Ascending aorta (tissue), 2 donors: ENCODE results near the gene PCDHGA4. TPM values are rescaled to one million over a fixed set of nuclear protein-coding genes. Genes with fewer than 3 reads are reported as not detected.

Experiments used
- DNase-seq, 2 donors: peaks; one replicate each; pipeline ENCODE4 v3.0.0-alpha.2; 2019; ENCODE audit warnings: low spot score in 2 of 2
- H3K27ac ChIP-seq, 2 donors: fragments of 200-600 bp; sonication (generic); one replicate each; pipeline ENCODE4 v1.5.1; 2016 to 2017; ENCODE audit warnings: mild to moderate bottlenecking in 1 of 2
- H3K27me3 ChIP-seq: fragments of 200-600 bp; sonication (generic); one replicate; pipeline ENCODE4 v1.5.1; 2017
- H3K36me3 ChIP-seq, 2 donors: fragments of 200-600 bp; sonication (generic); one replicate each; pipeline ENCODE4 v1.5.1; 2016
- H3K4me1 ChIP-seq, 2 donors: fragments of 200-600 bp; sonication (generic); one replicate each; pipeline ENCODE4 v1.5.1; 2016 to 2017; ENCODE audit warnings: mild to moderate bottlenecking in 1 of 2
- H3K4me3 ChIP-seq, 2 donors: fragments of 200-600 bp; sonication (generic); one replicate each; pipeline ENCODE4 v1.5.1; 2016 to 2017; ENCODE audit warnings: mild to moderate bottlenecking in 1 of 2
- H3K9me3 ChIP-seq, 2 donors: fragments of 200-600 bp; sonication (generic); one replicate each; pipeline ENCODE4 v1.5.1; 2016
- intact Hi-C: fragments of 100-400 bp; cut with DNase I; formaldehyde crosslinking; loops from one replicate; pipeline ENCODE4 v1.15.1; 2023
- total RNA-seq: library from RNA; depleted of rRNA; stranded (reverse); fragments of >200 nt; gene quantifications from one replicate; pipeline ENCODE4 v1.1.0, GENCODE V29; 2016
- TF ChIP-seq, protein P1 (sequence below), 3 experiments: fragments of 200-600 bp in 2 of 3; fragments of 450-650 bp in 1 of 3; sonication (generic) in 2 of 3; IDR thresholded peaks; one replicate each; pipeline ENCODE4 v1.5.1; 2016 to 2019; ENCODE audit warnings: antibody characterized with exemption in 3 of 3, mild to moderate bottlenecking in 1 of 3, moderate library complexity in 1 of 3

PCDHGA4 gene
- total RNA-seq, 1 donor from 2014 or later = 4.3 TPM

DNA sequence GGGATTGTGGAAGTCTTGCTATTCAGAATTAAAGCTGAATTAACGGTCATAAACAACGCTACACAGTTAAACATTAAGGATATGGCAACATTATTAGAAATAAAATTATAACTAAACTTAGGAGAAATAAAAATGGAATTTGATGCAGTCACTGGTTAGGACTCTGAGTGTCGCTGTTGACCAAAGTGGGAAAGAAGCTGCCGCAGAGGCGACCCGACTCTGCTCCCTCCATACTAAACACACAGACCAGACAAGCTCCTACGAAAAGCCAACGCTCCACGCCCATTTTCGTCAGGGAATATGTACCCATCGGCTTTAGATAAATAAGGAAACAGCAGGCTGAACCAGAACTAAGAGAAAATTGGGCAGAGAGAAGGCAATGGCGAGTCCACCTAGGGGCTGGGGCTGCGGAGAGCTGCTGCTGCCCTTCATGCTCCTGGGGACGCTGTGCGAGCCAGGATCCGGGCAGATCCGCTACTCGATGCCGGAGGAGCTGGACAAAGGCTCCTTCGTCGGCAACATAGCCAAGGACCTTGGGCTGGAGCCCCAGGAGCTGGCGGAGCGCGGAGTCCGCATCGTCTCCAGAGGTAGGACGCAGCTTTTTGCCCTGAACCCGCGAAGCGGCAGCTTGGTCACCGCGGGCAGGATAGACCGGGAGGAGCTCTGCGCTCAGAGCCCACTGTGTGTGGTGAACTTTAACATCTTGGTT is 9.3 kb downstream of the PCDHGA4 start, which contains the start of gene PCDHGA5:
TSS of gene PCDHGA5 (plus strand) at position 211 of the 709 bp plus-strand sequence. CDS start at position 380, 169 bp downstream.
- H3K4me1 ChIP-seq = no peaks in the 10 kb centered on the region
- no peak for DNase-seq
- H3K4me3 ChIP-seq = peak within 1 kb of the TSS; percentile 31 to 35
- peaks cover 93 to 98% of the 10 kb centered on the region in 2 donors for H3K9me3 ChIP-seq
- H3K27me3 ChIP-seq = no peaks in the 10 kb centered on the region
- no peak within 1 kb of the TSS for H3K27ac ChIP-seq
- TF ChIP-seq, protein P1, sequence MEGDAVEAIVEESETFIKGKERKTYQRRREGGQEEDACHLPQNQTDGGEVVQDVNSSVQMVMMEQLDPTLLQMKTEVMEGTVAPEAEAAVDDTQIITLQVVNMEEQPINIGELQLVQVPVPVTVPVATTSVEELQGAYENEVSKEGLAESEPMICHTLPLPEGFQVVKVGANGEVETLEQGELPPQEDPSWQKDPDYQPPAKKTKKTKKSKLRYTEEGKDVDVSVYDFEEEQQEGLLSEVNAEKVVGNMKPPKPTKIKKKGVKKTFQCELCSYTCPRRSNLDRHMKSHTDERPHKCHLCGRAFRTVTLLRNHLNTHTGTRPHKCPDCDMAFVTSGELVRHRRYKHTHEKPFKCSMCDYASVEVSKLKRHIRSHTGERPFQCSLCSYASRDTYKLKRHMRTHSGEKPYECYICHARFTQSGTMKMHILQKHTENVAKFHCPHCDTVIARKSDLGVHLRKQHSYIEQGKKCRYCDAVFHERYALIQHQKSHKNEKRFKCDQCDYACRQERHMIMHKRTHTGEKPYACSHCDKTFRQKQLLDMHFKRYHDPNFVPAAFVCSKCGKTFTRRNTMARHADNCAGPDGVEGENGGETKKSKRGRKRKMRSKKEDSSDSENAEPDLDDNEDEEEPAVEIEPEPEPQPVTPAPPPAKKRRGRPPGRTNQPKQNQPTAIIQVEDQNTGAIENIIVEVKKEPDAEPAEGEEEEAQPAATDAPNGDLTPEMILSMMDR (IDR thresholded peaks at IDR 0.05) = no peak
- no peaks in the 10 kb centered on the region for H3K36me3 ChIP-seq
- intact Hi-C loops = no loop called here

DNA sequence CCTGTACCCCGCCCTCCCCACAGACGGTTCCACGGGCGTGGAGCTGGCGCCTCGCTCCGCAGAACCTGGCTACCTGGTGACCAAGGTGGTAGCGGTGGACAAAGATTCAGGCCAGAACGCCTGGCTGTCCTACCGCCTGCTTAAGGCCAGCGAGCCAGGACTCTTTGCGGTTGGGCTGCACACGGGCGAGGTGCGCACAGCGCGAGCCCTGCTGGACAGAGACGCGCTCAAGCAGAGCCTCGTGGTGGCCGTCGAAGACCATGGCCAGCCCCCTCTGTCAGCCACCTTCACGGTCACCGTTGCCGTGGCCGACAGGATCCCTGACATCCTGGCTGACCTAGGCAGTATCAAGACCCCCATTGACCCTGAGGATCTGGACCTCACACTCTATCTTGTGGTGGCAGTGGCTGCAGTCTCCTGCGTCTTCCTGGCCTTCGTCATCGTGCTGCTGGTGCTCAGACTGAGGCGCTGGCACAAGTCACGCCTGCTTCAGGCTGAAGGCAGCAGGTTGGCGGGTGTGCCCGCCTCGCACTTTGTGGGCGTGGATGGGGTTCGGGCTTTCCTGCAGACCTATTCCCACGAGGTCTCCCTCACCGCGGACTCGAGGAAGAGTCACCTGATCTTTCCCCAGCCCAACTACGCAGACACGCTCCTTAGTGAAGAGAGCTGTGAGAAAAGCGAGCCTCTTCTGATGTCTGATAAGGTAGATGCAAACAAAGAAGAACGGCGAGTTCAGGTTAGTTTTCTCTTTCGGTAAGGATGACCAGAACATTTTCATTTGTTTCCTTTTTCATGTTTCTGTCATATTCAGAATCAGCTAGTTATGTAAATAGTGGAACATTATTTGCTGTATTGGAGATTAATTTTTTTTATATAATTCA is 11.4 kb downstream of the PCDHGA4 start:
- H3K27ac ChIP-seq = no peak overlapping the region
- no peaks in the 10 kb centered on the region for H3K27me3 ChIP-seq
- H3K4me1 ChIP-seq = no peaks in the 10 kb centered on the region
- DNase-seq = no peak
- intact Hi-C loops = no loop called here
- H3K4me3 ChIP-seq = peak overlapping the region in 1 of 2 donors; percentile 13
- no peaks in the 10 kb centered on the region for H3K36me3 ChIP-seq
- TF ChIP-seq, protein P1 (IDR thresholded peaks at IDR 0.05) = no peak
- peaks cover 93 to 98% of the 10 kb centered on the region in 2 donors for H3K9me3 ChIP-seq

GRCh38 chr5:141369994-141370848 is 15.4 kb downstream of the PCDHGA4 start, which contains the start of gene PCDHGB3:
TSS of gene PCDHGB3 (plus strand) at chr5:141370242. CDS start at chr5:141370395, 153 bp downstream.
- no peaks in the 10 kb centered on the region for H3K27me3 ChIP-seq
- no peak for DNase-seq
- TF ChIP-seq, protein P1 (IDR thresholded peaks at IDR 0.05) = no peak
- no peak within 1 kb of the TSS for H3K27ac ChIP-seq
- intact Hi-C loops = no loop called here
- peak within 1 kb of the TSS; percentile 14 to 24 for H3K4me3 ChIP-seq
- H3K9me3 ChIP-seq = peaks cover 94 to 100% of the 10 kb centered on the region in 2 donors
- H3K4me1 ChIP-seq = no peaks in the 10 kb centered on the region
- no peaks in the 10 kb centered on the region for H3K36me3 ChIP-seq

DNA sequence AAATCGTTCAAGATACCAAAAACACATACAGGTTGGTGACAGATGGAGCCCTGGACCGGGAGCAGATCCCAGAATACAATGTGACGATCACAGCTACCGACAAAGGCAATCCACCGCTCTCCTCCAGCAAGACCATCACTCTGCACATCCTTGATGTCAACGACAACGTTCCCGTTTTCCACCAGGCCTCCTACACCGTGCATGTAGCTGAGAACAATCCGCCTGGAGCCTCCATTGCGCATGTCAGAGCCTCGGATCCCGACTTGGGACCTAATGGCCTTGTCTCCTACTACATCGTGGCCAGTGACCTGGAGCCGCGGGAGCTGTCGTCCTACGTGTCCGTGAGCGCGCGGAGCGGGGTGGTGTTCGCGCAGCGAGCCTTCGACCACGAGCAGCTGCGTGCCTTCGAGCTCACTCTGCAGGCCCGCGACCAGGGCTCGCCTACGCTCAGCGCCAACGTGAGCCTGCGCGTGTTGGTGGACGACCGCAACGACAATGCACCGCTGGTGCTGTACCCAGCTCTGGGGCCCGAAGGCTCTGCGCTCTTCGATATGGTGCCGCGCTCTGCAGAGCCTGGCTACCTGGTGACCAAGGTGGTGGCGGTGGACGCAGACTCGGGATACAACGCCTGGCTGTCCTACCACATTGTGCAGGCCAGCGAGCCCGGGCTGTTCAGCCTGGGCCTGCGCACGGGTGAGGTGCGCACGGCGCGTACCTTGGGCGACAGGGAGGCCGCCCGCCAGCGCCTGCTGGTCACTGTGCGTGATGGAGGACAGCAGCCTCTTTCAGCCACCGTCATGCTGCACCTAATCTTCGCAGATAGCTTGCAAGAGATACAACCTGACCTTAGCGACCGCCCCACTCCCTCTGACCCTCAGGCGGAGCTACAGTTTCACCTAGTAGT is 17.0 kb downstream of the PCDHGA4 start:
- H3K9me3 ChIP-seq = peaks cover 90 to 100% of the 10 kb centered on the region in 2 donors
- H3K4me1 ChIP-seq = no peaks in the 10 kb centered on the region
- H3K36me3 ChIP-seq = no peaks in the 10 kb centered on the region
- intact Hi-C loops = no loop called here
- no peak overlapping the region for H3K27ac ChIP-seq
- DNase-seq = no peak
- TF ChIP-seq, protein P1 (IDR thresholded peaks at IDR 0.05) = no peak
- no peak overlapping the region for H3K4me3 ChIP-seq
- no peaks in the 10 kb centered on the region for H3K27me3 ChIP-seq
